Ascending aorta (tissue), 2 donors: ENCODE data around the gene LDLRAD4. TPM values are rescaled to one million over a fixed set of nuclear protein-coding genes. Genes with fewer than 3 reads are reported as not detected.

ENCODE experiments used
- DNase-seq, 2 donors: peaks; one replicate each; pipeline ENCODE4 v3.0.0-alpha.2; 2019; ENCODE audit warnings: low spot score in 2 of 2
- H3K27ac ChIP-seq, 2 donors: fragments of 200-600 bp; sonication (generic); one replicate each; pipeline ENCODE4 v1.5.1; 2016 to 2017; ENCODE audit warnings: mild to moderate bottlenecking in 1 of 2
- H3K27me3 ChIP-seq: fragments of 200-600 bp; sonication (generic); one replicate; pipeline ENCODE4 v1.5.1; 2017
- H3K36me3 ChIP-seq, 2 donors: fragments of 200-600 bp; sonication (generic); one replicate each; pipeline ENCODE4 v1.5.1; 2016
- H3K4me1 ChIP-seq, 2 donors: fragments of 200-600 bp; sonication (generic); one replicate each; pipeline ENCODE4 v1.5.1; 2016 to 2017; ENCODE audit warnings: mild to moderate bottlenecking in 1 of 2
- H3K4me3 ChIP-seq, 2 donors: fragments of 200-600 bp; sonication (generic); one replicate each; pipeline ENCODE4 v1.5.1; 2016 to 2017; ENCODE audit warnings: mild to moderate bottlenecking in 1 of 2
- H3K9me3 ChIP-seq, 2 donors: fragments of 200-600 bp; sonication (generic); one replicate each; pipeline ENCODE4 v1.5.1; 2016
- CTCF ChIP-seq, 3 experiments: fragments of 200-600 bp in 2 of 3; fragments of 450-650 bp in 1 of 3; sonication (generic) in 2 of 3; IDR thresholded peaks; one replicate each; pipeline ENCODE4 v1.5.1; 2016 to 2019; ENCODE audit warnings: antibody characterized with exemption in 3 of 3, mild to moderate bottlenecking in 1 of 3, moderate library complexity in 1 of 3
- intact Hi-C: fragments of 100-400 bp; cut with DNase I; formaldehyde crosslinking; loops from one replicate; pipeline ENCODE4 v1.15.1; 2023
- total RNA-seq: library from RNA; depleted of rRNA; stranded (reverse); fragments of >200 nt; gene quantifications from one replicate; pipeline ENCODE4 v1.1.0, GENCODE V29; 2016

The LDLRAD4 gene
- total RNA-seq, 1 donor from 2014 or later, result 21.0 TPM

- H3K4me1 ChIP-seq, result peaks cover 0 to 6% of the 10 kb centered on the region in 2 donors
- no peaks in the 10 kb centered on the region for H3K36me3 ChIP-seq
- no peak for DNase-seq
- H3K4me3 ChIP-seq, result no peak overlapping the region
- no peaks in the 10 kb centered on the region for H3K27me3 ChIP-seq
- H3K27ac ChIP-seq, result no peak overlapping the region
- no peaks in the 10 kb centered on the region for H3K9me3 ChIP-seq
- intact Hi-C loops, result loop anchor here (10.0 kb wide), 1 partner anchor 524 kb away; no protein-coding TSS in a partner anchor
- TF ChIP-seq CTCF (IDR thresholded peaks at IDR 0.05), result no peak
Measured at GRCh38 chr18:13638719-13639595, 420.4 kb downstream of the LDLRAD4 start.

GRCh38 chr18:13640266-13640860, 421.8 kb downstream of the LDLRAD4 start:
- H3K36me3 ChIP-seq, result peaks cover 5% of the 10 kb centered on the region in 2 donors
- no peak for TF ChIP-seq CTCF (IDR thresholded peaks at IDR 0.05)
- peaks cover 0 to 8% of the 10 kb centered on the region in 2 donors for H3K4me1 ChIP-seq
- no peaks in the 10 kb centered on the region for H3K9me3 ChIP-seq
- no peak overlapping the region for H3K4me3 ChIP-seq
- no peaks in the 10 kb centered on the region for H3K27me3 ChIP-seq
- no peak for DNase-seq
- intact Hi-C loops, result no loop called here
- H3K27ac ChIP-seq, result peak overlapping the region in 1 of 2 donors; percentile 36

- DNase-seq, result no peak
- peaks cover 9 to 16% of the 10 kb centered on the region in 2 donors for H3K36me3 ChIP-seq
- no peak for TF ChIP-seq CTCF (IDR thresholded peaks at IDR 0.05)
- H3K9me3 ChIP-seq, result no peaks in the 10 kb centered on the region
- H3K4me1 ChIP-seq, result peaks cover 0 to 8% of the 10 kb centered on the region in 2 donors
- no peaks in the 10 kb centered on the region for H3K27me3 ChIP-seq
- H3K4me3 ChIP-seq, result peak overlapping the region; percentile 28 to 46
- intact Hi-C loops, result no loop called here
- H3K27ac ChIP-seq, result peak overlapping the region; percentile 50 to 72
Measured at GRCh38 chr18:13641551-13642439, 423.2 kb downstream of the LDLRAD4 start.

GRCh38 chr18:13642440-13642827, 423.9 kb downstream of the LDLRAD4 start:
- TF ChIP-seq CTCF (IDR thresholded peaks at IDR 0.05), result no peak
- no peaks in the 10 kb centered on the region for H3K27me3 ChIP-seq
- intact Hi-C loops, result no loop called here
- H3K4me1 ChIP-seq, result peaks cover 0 to 8% of the 10 kb centered on the region in 2 donors
- H3K9me3 ChIP-seq, result no peaks in the 10 kb centered on the region
- H3K27ac ChIP-seq, result peak overlapping the region; percentile 50 to 72
- DNase-seq, result no peak
- H3K36me3 ChIP-seq, result peaks cover 15 to 20% of the 10 kb centered on the region in 2 donors
- peak overlapping the region in 1 of 2 donors; percentile 46 for H3K4me3 ChIP-seq

- Histone ChIP-seq H3K27me3 (no peaks in the 10 kb centered on the region), H3K4me3 (no peak overlapping the region), H3K4me1 (peaks cover 0 to 8% of the 10 kb centered on the region in 2 donors), H3K27ac (no peak overlapping the region), H3K9me3 (no peaks in the 10 kb centered on the region), H3K36me3 (peaks cover 15 to 27% of the 10 kb centered on the region in 2 donors)
- intact Hi-C loops, result no loop called here
- no peak for DNase-seq
- no peak for TF ChIP-seq CTCF (IDR thresholded peaks at IDR 0.05)
Measured at GRCh38 chr18:13643261-13643751, 424.7 kb downstream of the LDLRAD4 start.
